Spinal cord (tissue), 10 donors: ENCODE measurements around the gene MAPK8IP1. TPM values are rescaled to one million over a fixed set of nuclear protein-coding genes. Genes with fewer than 3 reads are reported as not detected.
A peak's percentile ranks its signal among the peaks of the same experiment; 100 is the strongest.

Source experiments
- DNase-seq, 6 donors: peaks; one replicate each; pipeline versions ENCODE4 v3.0.0 to v3.0.0-alpha.2; 2013 to 2015; ENCODE audit warnings: low spot score in 6 of 6, low read depth in 4 of 6
- H3K27ac ChIP-seq: one replicate; pipeline ENCODE4 v1.5.1; 2013; ENCODE audit warnings: low read depth, low read length, control low read depth
- H3K27me3 ChIP-seq: one replicate; pipeline ENCODE4 v1.6.1; 2013; ENCODE audit warnings: low read length; ENCODE audit not compliant: control insufficient read depth, insufficient read depth
- H3K36me3 ChIP-seq: one replicate; pipeline ENCODE4 v1.6.1; 2013; ENCODE audit warnings: low read length; ENCODE audit not compliant: control insufficient read depth, insufficient read depth
- H3K4me1 ChIP-seq: one replicate; pipeline ENCODE4 v1.6.1; 2013; ENCODE audit warnings: low read length; ENCODE audit not compliant: control insufficient read depth, insufficient read depth
- H3K4me3 ChIP-seq: one replicate; pipeline ENCODE4 v1.5.1; 2013; ENCODE audit warnings: low read depth, low read length, control low read depth
- H3K9me3 ChIP-seq: one replicate; pipeline ENCODE4 v1.6.1; 2013; ENCODE audit warnings: low read length; ENCODE audit not compliant: control insufficient read depth, insufficient read depth
- WGBS: methylation state at CpG from one replicate; pipeline ENCODE4 v1.1.5; 2013; ENCODE audit warnings: missing lambda C conversion rate; ENCODE audit not compliant: insufficient coverage; 5-methylcytosine and 5-hydroxymethylcytosine counted together
- polyA plus RNA-seq, 2 donors: library from polyadenylated mRNA; unstranded; fragments of 120-200 nt; gene quantifications; one replicate each; pipeline ENCODE4 v1.2.1, GENCODE V29; 2013; ENCODE audit not compliant: insufficient read length in 2 of 2
- total RNA-seq, 2 donors: library from RNA; depleted of rRNA in 1 of 2; stranded (reverse); fragments of 120-200 nt in 1 of 2; fragments of >200 nt in 1 of 2; gene quantifications; one replicate each; pipeline versions ENCODE4 v1.2.3 to v1.2.4, GENCODE V29; 2013 to 2014
- donor health status: healthy.

MAPK8IP1 gene
- total and polyA plus RNA-seq, 4 donors = 77.4 to 269 (median 184) TPM

DNA sequence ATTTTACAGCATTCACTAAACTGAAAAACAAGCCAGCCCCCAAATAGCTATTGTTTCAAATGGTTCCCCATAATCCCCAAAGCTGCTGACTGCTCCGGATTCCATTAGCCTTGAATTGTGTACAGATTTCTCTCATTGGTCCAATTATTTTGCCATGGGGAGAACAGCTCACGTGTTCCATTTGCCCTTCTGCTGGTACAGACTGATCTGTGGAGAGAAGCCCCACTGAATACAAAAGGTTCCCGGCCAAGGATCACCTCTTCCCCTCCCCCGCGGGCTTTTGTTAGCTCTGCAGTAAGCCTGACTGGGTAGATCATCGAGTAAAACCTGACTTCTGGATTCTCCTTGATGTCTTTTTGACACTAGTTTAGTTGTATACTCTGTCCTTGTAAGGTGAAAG is 9.1 kb upstream of the MAPK8IP1 start:
- DNase-seq = peak in 1 of 6 donors; percentile 73
- no peak overlapping the region for H3K27ac ChIP-seq
- no peak overlapping the region for H3K4me3 ChIP-seq
- H3K27me3 ChIP-seq = no peaks in the 10 kb centered on the region
- H3K9me3 ChIP-seq = no peaks in the 10 kb centered on the region
- WGBS = 40% methylated on average over 4 of the region's 6 CpGs
- peaks cover 60% of the 10 kb centered on the region for H3K36me3 ChIP-seq
- H3K4me1 ChIP-seq = peaks cover 18% of the 10 kb centered on the region

DNA sequence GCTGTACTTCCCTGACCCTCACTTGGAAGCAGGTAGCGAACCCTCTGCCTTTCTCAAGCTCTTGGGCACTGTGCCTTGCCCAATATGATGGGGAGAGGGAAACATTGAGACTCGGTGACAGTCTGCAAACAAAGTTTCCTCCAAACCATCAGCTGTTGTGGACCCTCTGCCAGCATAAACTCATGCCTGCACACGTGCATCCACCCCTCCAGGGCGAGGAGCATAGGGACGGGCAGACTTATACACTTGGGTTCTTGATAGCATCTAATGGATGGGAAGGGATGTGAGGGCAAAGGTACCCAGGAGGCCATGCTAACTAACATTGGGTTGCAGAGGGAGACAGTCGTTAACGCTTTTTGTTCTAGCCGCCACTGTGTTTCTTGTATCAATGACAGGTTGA is 8.2 kb upstream of the MAPK8IP1 start:
- Histone ChIP-seq H3K4me3 (no peak overlapping the region), H3K27ac (no peak overlapping the region), H3K36me3 (peaks cover 56% of the 10 kb centered on the region), H3K4me1 (peaks cover 26% of the 10 kb centered on the region), H3K9me3 (no peaks in the 10 kb centered on the region), H3K27me3 (no peaks in the 10 kb centered on the region)
- DNase-seq = no peak
- WGBS = 86% methylated on average over 5 of the region's 8 CpGs

- Histone ChIP-seq H3K27ac (no peak overlapping the region), H3K4me3 (no peak overlapping the region), H3K9me3 (no peaks in the 10 kb centered on the region), H3K36me3 (peaks cover 59% of the 10 kb centered on the region), H3K4me1 (peaks cover 22% of the 10 kb centered on the region), H3K27me3 (no peaks in the 10 kb centered on the region)
- WGBS = 94% methylated on average over 3 of the region's 3 CpGs
- no peak for DNase-seq
These were observed 7.6 kb upstream of the MAPK8IP1 start for GRCh38 chr11:45877845-45878244.

DNA sequence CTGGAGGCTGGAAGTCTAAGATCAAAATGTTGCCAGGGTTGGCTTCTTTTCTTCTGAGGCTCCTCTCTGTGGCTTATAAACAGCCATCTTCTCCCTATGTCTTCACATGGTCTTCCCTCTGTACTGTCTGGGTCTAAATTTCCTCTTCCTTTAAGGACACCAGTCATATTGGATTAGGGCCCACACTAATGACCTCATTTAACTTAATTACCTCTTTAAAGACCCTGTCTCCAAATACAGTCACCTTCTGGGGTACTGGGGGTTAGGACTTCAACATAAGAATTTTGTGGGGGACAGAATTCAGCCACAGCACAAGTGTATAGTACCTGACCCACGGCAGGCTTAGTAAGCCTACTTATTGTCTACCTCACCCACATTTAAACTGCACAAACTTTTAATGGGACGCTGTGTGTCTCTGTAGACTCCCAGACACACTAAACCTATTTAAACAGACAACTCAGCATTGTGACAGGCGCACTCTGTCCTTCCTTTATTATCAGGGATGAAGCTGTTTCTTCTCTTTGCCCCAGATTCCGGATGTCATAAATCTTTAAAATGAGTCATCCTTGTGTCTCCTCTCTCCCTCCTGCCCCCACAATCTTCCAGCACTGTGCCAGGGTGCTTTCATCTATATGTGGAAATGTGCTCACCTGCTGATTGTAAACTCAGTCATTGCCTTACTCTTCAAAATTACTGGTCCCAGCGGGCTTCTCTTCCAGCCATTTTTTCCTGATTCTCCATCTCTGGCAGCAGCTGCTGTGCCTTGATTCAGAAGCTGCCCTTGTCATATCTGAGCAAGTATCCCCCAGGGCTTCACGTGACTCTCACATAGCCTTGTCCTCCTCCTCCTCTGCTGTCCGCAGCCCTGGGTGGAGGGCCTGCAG is 5.4 kb upstream of the MAPK8IP1 start:
- Histone ChIP-seq H3K9me3 (no peaks in the 10 kb centered on the region), H3K36me3 (peaks cover 55% of the 10 kb centered on the region), H3K27ac (no peak overlapping the region), H3K4me1 (peaks cover 21% of the 10 kb centered on the region), H3K27me3 (no peaks in the 10 kb centered on the region), H3K4me3 (no peak overlapping the region)
- 69% methylated on average over 6 of the region's 7 CpGs for WGBS
- DNase-seq = peak in 1 of 6 donors; percentile 81

- 58% methylated on average over 14 of the region's 15 CpGs for WGBS
- Histone ChIP-seq H3K27ac (peak overlapping the region; percentile 4), H3K27me3 (no peaks in the 10 kb centered on the region), H3K4me3 (no peak overlapping the region), H3K36me3 (peaks cover 46% of the 10 kb centered on the region), H3K9me3 (no peaks in the 10 kb centered on the region), H3K4me1 (peaks cover 27% of the 10 kb centered on the region)
- DNase-seq = peak in 2 of 6 donors; percentile 69 to 79
These were observed 4.5 kb upstream of the MAPK8IP1 start for GRCh38 chr11:45880772-45881570.

GRCh38 chr11:45881708-45882368 is 3.6 kb upstream of the MAPK8IP1 start:
- H3K4me3 ChIP-seq = no peak overlapping the region
- peaks cover 44% of the 10 kb centered on the region for H3K36me3 ChIP-seq
- peaks cover 36% of the 10 kb centered on the region for H3K4me1 ChIP-seq
- peak overlapping the region; percentile 4 for H3K27ac ChIP-seq
- 75% methylated on average over 2 of the region's 6 CpGs for WGBS
- no peaks in the 10 kb centered on the region for H3K9me3 ChIP-seq
- DNase-seq = no peak
- no peaks in the 10 kb centered on the region for H3K27me3 ChIP-seq

GRCh38 chr11:45884596-45885185 is 760 bp upstream of the MAPK8IP1 start:
- peaks cover 47% of the 10 kb centered on the region for H3K4me1 ChIP-seq
- H3K9me3 ChIP-seq = no peaks in the 10 kb centered on the region
- 79% methylated on average over 9 of the region's 10 CpGs for WGBS
- no peaks in the 10 kb centered on the region for H3K27me3 ChIP-seq
- H3K4me3 ChIP-seq = no peak overlapping the region
- DNase-seq = no peak
- peaks cover 35% of the 10 kb centered on the region for H3K36me3 ChIP-seq
- no peak overlapping the region for H3K27ac ChIP-seq

DNA sequence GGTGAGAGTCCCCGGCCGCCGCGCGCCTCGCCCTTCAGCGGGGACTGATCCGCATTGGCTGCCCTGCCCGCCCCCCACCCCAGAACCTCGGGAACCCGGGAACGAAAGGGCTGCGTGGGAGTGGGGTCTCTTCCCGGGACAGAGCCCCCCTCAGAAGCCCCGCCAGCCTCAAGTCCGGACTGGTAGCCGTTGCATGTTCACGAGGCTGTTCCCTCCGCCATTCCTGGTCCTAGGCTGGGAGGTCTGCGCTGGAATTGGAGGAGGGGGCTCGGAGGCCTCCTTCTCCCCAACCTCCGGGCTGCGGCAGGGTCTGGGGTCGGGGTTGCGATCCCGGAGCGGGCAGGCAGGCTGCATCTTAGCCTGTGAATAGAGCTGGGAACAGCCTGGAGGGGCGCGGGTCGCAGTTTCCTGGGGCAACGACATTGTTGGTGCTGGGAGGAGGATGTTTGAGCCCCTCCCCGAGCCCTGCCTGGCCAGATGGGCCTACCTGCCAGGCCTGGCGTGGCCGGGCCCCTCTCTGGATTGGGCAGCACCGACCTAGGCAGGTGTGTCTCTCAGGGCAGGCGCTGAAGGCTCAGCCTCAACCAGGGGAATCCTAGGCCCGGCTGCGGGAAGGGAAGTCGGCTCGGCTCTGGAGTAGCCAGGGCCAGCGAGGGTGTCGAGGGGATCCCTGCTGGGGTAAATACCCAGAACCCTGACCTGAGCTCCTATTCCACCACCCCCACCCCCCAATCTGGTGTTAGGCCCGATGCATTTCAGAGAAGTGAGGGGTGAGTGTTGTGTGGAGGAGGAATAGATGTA is 670 bp downstream of the MAPK8IP1 start:
- 3% methylated on average over 35 of the region's 43 CpGs for WGBS
- peak in 1 of 6 donors; percentile 58 for DNase-seq
- no peak overlapping the region for H3K27ac ChIP-seq

More for the DNA sequence above, 670 bp downstream of the MAPK8IP1 start:
- Histone ChIP-seq H3K27me3 (no peaks in the 10 kb centered on the region), H3K9me3 (no peaks in the 10 kb centered on the region), H3K4me1 (peaks cover 45% of the 10 kb centered on the region), H3K4me3 (peak overlapping the region; percentile 51), H3K36me3 (peaks cover 26% of the 10 kb centered on the region)
